GM18861 (cell line): Measurements from ENCODE around the gene ZNF672.
"Not testable (repeated sequence)": the region's sequence is repeated elsewhere in the genome, so short reads cannot be mapped to it uniquely, and the experiment has no call there.

Source experiments
- ATAC-seq: cut with Tn5 transposase; IDR thresholded peaks from one replicate; pipeline ENCODE4 v1.9.1; 2021; ENCODE audit not compliant: unreplicated experiment

ZNF672 gene

DNA sequence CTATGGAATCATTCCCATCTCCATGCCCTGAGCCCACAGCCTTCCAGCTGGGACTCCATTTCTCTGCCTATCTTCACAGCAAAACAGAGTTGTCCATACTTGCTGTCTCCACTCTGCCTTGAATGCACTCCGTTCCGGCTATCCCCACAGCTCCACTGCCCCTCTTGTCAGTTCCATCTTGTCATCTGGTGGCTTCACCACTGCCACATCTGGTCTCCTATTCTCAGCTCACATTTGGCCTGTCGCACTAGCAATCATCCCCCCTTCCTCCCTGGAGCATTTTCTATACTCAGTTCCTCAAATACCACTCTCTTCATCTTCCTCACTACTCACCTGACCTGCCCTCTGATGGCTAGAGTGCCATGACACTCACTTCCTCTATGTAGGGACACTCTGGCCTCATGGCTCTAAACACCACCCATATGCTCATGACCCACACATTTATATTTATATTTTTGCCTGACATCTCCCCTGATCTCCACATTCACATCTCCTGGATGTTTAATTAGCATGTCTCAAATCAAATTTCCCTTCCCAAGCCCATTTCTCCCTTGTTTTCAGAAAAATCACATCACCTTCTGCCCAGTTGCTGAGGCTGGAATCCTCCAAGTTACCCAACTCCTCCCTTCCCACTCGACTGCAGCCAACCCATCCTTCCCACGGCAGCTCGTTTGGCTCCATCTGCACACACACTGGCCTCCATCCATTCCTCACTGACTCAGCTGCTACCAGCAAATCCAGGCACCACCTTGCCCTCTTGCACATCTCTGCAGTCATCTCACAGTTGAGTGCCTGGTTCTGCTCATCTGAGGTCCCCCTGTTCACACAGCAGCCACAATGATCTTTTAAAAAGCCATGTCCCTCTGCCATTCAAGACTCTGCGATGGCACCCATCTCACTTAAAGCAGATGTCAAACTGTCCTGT, 14.7 kb downstream of the ZNF672 start:
- no peak for ATAC-seq

- no peak for ATAC-seq
These were observed 15.8 kb downstream of the ZNF672 start for GRCh38 chr1:248853663-248854375.

DNA sequence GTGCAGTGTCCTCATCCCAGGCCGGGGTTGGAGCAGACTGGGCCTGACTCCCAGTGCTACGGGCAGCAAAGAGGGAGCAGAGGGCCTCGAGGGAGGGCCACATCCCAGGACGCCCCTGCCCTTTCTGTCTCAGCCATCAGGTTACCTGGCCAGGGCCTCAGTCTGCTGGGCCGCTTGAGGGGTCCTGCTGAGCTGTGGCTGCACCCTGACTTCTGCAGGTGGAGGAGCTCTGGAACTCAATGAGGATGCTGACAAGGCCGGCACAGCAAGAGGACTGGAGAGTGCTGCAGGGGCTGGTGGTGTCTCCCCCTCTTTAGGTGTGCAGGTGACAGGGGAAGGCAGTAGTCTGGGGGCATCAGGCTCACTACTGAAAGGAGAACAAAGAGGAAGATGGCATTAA, 17.6 kb downstream of the ZNF672 start:
- no peak for ATAC-seq

DNA sequence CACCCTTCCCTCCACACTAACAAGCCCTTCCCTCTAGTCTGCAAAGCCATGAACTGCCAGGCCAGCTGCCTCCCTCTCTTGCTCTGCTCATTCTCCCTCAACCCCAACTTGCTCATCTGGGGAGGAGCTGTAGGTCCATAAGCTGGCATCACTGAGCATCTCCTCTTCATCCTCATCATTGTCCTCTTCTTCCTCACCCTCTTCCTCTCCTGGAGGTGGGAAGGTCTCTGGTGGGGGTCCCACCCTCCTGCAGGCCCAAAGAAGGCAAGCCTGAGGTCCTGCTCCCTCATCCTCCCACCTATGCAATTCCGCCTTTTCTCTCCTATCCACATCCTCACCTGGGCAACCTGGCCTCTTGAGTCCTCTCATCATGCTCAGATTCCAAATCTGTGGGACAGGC, 18.2 kb downstream of the ZNF672 start:
- ATAC-seq: no peak

DNA sequence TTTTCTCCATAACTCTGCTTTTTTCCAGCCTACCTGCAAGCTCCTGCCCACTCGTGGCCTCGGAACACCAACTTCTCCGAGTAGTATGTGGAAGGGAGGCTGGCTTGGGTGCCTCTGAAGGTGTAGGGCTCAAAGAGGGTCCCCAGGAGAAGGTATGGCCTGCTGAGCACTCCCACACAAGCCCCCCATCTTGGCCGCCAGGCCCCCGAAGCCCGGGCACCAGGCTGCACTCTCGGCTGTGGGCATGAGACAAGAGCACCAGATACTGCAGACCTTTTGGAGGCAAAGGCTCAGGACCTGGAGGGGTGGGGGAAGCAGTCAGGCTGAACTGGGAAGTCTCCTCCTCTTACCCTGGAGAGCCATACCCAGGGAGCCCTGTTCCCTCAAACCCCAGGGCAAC, 19.2 kb downstream of the ZNF672 start:
- ATAC-seq: no peak

- ATAC-seq: no peak
These were observed 19.7 kb downstream of the ZNF672 start for GRCh38 chr1:248857749-248858095.

GRCh38 chr1:248858096-248858890, 20.3 kb downstream of the ZNF672 start:
- ATAC-seq: peak; percentile 22

- peak; percentile 68 for ATAC-seq
These were observed 21.2 kb downstream of the ZNF672 start, which contains the start of gene ZNF692 for GRCh38 chr1:248858891-248859889. ZNF692 (minus strand) TSS chr1:248859085; CDS start chr1:248858309, 776 bp downstream.

- no peak for ATAC-seq
These were observed 22.0 kb downstream of the ZNF672 start for GRCh38 chr1:248860007-248860406.

- ATAC-seq: no peak
These were observed 23.6 kb downstream of the ZNF672 start for GRCh38 chr1:248861616-248862015.

- no peak for ATAC-seq
These were observed 24.6 kb downstream of the ZNF672 start for GRCh38 chr1:248862695-248862997.

DNA sequence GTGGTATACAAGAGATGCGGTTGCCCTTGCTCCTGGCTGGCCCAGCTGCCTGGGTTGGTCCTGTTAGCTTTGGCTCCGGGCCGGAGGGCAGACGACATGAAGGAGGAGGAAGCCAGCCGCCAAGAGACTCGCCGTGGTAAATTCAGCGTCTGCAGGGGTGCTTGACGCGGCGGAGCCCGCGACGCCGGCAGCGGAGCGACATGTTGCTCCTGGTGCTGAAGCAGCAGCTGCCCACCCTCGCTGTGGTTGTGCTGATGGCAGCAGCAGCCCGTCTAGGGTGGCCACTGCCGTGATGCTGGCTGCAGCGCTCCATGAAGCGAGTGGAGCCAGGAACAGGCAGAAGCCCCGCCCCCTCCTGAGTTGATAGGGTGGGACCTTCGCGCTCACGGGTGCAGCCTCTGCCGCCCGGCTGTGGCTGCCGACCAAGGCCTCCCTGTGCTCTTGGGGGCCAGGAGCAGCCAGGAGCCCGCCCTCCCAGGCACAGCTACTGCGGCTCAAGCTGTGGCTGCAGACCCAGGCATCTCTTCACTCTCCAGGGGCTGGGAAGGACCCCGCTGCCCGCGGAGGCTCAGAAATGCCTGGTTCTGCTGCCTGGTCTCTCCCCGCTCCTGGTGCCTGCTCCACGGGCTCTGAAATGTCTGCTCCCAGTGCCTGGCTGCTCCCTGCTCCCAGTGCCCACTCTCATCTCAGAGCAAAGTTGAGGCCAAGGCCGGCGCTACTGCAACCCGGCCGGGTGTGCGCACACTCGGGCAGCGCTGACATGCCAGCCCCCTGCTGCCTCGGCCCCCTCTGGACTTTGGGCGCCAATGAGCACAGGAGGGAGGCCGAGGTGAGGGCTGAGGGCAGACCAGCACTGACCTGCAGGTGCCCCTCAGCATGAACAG, 25.2 kb downstream of the ZNF672 start:
- ATAC-seq: peak; percentile 48

- ATAC-seq: no peak
These were observed 33.9 kb downstream of the ZNF672 start for GRCh38 chr1:248871837-248872401.

DNA sequence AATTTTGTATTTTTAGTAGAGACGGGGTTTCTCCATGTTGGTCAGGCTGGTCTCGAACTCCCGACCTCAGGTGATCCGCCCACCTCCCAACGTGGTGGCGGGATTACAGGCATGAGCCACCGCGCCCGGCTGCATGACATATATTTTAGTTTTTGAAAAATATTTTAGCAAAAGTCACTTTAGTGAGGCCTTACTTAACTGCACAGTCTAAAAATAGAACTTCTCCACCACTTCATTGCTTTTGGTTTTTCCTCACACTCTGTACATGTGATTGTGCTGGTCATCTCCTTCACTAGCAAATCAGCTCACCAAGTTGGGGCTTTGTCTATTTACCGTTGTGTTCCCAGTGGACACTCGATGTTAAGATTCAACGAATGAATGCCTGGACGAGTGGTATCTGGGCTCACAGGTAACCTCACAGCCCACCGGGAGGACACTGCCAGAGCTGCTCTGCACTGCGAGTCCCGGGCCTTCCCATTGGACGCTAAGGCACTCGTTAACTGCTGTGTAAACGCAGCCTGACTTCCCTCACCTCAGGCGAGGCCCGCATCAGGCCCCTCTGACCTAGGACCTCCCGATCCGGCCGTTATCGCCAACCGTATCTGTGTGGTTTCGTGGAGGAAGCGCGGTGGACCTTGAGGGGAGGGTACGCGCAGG, 34.9 kb downstream of the ZNF672 start:
- ATAC-seq: peak; percentile 18

- peak; percentile 75 for ATAC-seq
These were observed 35.5 kb downstream of the ZNF672 start for GRCh38 chr1:248873409-248873992.

GRCh38 chr1:248873993-248874533, 36.0 kb downstream of the ZNF672 start:
- ATAC-seq: peak; percentile 55

DNA sequence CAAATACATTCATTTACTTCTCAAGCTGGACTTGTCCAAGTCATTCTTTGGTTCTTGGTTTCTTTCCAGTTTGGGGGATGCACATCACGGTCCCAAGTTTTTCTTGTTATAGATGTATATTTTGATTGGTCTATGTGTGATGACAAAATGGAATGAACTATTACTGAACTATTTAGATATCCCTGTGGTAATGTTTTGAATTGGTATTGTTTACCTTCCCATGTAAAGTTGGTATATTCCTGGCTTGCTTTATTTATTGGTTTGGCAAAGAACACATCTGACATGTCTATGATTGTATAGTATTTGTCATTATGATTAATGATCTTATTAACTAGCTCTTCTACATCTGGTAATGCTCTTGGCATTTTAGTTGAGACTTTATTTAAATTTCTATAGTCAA, 43.2 kb downstream of the ZNF672 start:
- ATAC-seq: no peak

- not testable (repeated sequence) for ATAC-seq
These were observed 44.4 kb downstream of the ZNF672 start for GRCh38 chr1:248882427-248882826.
